Stimulated activated CD8-positive, alpha-beta memory T cell treated with anti-CD3 and anti-CD28 coated beads, Interleukin-7, amount 100 ng/mL, for 48 hours (primary cell): ENCODE results near the gene LRRC61.
"Not testable (repeated sequence)": the region's sequence is repeated elsewhere in the genome, so short reads cannot be mapped to it uniquely, and the experiment has no call there.

ENCODE experiments used
- DNase-seq, 2 donors: peaks; one replicate each; pipeline ENCODE4 v3.0.0-alpha.2; 2020; ENCODE audit warnings: low read depth in 1 of 2; ENCODE audit errors: extremely low read depth in 1 of 2

LRRC61 gene

DNA sequence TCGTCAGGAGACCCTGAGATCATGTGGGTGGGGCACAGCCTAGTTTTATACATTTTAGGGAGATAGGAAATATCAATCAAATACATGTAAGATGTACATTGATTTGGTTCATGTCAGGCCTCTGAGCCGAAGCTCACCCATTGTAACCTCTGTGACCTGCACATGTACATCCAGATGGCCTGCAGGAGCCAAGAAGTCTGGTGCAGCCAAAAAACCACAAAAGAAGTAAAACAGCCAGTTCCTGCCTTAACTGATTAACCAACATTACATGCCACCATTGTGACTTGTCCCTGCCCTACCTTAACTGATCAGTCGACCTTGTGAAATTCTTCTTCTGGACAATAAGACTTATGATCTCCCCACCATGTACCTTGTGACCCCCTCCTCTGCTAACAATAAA, 16.0 kb upstream of the LRRC61 start:
- DNase-seq: no peak

DNA sequence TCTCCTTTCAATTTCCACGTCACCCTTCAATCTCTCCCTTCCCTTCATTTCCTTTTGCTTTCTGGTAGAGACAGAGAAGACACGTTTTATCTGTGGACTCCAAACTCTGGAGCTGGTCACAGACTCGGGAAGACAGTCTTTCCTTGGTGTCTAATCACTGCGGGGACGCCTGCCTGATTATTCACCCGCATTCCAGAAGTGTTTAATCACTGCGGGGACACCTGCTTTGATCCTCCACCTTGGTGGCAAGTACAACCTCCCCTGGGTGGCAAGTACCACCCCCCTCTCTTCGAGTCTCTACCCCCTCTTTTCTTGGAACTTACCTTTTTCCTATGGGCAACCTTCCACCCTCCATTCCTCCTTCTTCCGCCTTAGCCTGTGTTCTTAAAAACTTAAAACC, 15.3 kb upstream of the LRRC61 start:
- no peak for DNase-seq

DNA sequence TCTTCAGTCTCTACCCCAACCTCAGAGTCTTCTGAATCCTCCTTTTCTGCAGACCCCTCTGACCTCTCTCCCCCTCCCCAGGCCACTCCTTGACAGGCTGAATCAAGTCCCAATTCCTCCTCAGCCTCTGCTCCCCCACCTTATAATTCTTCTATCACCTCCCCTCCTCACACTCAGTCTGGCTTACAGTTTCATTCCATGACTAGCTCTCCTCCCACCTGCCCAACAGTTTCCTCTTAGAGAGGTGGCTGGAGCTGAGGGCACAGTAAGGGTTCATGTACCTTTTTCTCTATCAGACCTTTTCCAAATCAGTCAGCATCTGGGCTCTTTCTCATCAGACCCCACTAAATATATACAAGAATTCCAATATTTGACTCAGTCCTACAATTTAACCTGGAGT, 14.6 kb upstream of the LRRC61 start:
- no peak for DNase-seq

DNA sequence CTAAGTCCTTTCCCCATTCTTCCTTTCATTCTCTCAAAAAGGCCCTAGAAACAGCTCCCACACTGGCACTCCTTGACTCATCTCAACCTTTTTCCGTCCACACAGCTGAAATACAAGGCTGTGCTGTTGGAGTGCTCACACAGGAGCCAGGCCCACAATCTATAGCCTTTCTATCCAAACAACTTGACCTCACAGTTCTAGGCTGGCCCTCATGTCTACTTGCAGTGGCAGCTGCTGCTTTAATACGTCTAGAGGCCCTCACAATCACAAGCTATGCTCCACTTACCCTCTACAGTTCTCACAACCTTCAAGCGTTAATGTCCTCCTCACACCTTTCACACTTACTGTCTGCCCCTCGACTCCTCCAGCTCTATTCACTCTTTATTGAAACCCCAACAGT, 12.0 kb upstream of the LRRC61 start:
- DNase-seq: no peak

DNA sequence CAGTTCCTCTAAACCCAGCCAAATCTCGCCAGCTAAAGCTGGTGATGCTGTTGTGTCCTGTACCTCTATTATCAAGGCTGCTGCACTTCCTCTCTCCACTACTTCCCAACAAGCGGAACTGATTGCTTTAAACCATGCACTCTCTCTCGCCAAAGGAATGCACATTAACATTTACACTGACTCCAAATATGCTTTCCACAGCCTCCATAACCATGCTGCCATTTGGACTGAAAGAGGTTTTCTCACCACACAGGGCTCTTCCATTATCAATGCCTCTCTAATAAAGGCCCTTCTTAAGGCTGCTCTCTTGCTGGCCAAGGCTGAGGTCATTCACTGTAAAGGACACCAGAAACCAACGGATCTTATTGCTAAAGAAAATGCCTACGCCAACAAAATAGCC, 11.4 kb upstream of the LRRC61 start:
- no peak for DNase-seq

DNA sequence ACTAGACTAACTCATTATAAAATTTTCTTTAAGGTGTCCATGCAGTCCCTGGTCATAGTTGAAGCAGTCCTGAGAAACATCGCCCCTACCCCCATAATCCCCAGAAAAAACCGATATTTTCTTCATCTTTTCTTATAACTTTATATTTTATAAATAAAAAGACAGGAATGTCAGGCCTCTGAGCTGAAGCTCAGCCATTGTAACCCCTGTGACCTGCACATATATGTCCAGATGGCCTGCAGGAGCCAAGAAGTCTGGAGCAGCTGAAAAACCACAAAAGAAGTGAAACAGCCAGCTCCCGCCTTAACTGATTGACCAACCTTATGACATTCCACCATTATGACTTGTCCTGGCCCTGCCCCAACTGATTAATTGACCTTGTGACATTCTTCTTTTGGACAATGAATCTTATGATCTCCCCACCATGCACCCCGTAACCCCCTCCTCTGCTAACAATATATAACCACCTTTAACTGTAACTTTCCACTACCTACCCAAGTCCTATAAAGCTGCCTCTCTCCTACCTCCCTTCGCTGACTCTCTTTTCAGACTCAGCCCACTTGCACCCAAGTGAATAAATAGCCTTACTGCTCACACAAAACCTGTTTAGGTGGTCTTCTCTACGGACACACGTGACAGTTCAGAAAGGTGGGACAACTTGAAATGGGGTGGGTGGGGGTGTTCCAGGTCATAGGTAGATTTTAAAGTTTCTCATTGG, 10.3 kb upstream of the LRRC61 start:
- DNase-seq: not testable (repeated sequence)

DNA sequence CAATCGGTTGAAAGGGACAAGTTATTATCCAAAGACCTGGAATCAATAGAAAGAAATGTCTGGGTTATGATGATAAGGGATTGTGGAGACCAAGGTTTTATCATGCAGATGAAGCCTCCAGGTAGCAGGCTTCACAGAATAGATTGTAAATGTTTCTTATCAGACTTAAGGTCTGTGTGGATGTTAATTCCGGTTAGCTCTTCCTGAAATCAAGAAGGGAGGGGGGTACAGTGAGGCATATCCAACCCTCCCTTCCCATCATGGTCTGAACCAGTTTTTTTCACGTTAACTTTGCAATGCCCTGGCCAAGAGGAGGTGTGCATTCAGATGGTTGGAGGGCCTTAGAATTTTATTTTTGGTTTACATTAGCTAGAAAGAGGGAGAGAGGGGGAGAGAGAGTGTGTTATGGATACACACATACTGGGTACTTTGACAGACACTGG, 9.8 kb upstream of the LRRC61 start:
- DNase-seq: no peak

DNA sequence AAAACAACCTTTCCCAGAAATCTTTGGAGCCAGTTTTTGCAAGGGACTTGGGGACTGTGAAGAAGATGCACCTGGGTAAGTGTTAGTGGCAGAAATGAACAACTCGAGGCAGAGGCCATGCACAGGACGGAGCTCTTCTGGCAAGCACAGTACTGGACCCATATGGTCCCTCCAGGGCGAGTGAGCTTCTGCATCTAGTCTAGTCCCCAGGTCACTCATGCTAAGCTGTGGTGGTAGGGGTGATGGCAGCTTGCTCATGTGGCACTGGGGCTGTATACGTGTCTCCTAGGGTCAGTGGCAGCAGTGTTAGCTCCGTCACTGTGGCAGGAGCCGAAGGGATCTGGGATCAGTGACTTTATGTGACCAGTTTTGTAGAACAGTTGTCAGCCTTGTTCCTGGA, 9.3 kb upstream of the LRRC61 start:
- DNase-seq: no peak

DNA sequence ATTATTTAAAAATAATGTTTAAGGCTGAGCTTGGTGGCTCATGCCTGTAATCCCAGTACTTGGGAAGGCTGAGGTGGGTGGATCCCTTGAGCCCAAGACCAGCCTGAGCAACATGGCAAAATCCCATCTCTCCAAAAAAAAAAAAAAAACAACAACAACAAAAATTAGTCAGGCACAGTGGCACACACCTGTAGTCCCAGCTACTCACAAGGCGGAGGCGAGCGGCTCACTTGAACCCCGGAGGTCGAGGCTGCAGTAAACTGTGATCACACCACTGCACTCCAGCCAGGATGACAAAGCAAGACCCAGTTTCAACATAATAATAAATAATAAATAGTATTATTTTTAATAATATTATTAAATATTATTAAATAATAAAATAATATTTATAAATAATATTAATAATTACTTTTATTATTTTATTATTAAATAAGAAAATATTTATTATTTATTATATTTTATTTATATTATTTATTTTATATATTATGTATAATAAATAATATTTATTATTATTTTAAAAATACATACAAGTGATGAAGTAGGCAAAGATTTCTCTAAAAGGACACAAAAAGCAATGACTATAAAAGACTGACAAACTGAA, 8.4 kb upstream of the LRRC61 start:
- no peak for DNase-seq

DNA sequence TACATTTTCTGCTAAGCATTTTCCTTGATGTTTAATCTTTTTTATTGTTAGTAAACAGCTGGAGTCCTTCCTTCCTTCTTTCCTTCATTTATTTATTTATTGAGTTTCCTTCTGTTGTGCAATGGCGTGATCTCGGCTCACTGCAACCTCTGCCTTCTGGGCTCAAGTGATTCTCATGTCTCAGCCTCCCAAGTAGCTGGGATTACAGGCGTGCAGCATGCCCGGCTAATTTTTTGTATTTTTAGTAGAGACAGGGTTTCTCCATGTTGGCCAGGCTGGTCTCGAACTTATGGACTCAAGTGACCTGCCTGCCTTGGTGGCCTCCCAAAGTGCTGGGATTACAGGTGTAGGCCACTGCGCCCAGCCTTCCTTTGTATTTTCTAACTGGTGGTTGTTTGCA, 6.2 kb upstream of the LRRC61 start:
- not testable (repeated sequence) for DNase-seq

DNA sequence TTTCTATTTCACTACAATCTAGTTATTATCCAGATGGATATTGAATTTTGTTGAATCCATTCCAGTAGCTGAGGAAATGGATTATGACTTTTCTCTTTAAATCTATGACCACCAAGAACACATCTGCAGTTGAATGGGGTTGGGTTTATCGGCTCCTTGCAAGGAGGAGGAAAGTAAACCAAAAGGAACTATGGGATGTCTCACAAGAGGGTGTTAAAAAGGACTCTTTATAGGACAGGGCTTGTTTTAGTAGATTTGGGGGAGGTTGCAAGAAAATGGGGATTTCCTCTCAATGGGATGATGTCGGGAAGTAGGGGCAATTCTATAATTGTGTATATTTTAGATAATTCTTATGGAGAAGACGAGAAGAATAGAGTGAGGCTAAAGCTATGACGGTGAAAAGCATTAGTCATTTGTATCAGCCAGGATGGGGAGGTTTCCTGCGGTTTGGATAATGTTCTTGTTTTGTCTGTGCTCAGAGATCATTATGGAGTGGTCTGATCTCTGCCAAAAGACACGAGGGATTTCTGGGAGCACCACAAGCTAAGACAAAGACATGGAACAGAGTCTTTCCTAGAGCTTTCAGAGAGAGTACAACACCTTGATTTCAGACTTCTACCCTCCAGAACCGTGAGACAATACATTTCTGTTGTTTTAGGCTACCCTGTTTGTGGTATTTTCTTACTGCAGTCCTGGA, 5.3 kb upstream of the LRRC61 start:
- DNase-seq: no peak

DNA sequence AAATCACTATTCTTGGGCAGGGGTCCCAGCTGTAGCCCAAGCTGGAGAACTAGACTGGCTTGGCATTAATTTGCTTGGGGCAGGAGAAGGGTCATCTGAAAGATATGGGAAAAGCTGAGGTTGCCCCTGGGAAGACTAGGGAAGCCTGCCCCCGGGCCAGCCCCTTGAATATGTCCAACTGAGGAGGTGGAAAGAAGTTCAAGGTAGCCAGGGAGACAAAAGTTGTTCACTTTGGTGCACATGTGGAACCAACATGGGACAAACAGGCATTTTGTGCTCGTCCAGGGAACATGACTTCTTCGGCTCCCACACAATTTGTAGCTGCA, 1.4 kb upstream of the LRRC61 start:
- DNase-seq: no peak

DNA sequence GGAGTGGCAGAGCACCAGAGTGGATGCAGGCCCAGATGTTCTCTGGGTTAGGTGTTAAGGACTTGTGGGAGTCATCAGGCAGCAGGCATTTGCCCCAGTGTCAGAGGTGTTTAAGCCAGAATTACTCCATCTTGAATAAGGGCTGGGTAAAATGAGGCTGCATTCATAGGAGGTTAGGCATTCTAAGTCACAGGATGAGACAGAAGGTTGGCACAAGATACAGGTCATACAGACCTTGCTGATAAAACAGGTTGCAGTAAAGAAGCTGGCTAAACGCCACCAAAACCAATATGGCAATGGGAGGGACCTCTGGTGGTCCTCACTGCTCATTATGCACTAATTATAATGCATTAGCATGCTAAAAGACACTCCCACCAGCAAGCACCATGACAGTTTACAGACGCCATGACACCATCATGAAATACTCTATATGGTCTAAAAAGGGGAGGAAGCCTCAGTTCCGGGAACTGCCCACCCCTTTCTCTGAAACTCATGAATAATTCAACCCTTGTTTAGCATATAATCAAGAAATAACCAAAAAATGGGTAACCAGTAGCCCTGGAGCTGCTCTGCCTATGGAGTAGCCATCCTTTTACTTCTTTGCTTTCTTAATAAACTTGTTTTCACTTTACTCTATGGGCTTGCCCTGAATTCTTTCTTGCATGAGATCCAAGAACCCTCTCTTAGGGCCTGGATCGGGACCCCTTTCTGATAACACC, 882 bp upstream of the LRRC61 start:
- peak in 1 of 2 donors; percentile 61 for DNase-seq

DNA sequence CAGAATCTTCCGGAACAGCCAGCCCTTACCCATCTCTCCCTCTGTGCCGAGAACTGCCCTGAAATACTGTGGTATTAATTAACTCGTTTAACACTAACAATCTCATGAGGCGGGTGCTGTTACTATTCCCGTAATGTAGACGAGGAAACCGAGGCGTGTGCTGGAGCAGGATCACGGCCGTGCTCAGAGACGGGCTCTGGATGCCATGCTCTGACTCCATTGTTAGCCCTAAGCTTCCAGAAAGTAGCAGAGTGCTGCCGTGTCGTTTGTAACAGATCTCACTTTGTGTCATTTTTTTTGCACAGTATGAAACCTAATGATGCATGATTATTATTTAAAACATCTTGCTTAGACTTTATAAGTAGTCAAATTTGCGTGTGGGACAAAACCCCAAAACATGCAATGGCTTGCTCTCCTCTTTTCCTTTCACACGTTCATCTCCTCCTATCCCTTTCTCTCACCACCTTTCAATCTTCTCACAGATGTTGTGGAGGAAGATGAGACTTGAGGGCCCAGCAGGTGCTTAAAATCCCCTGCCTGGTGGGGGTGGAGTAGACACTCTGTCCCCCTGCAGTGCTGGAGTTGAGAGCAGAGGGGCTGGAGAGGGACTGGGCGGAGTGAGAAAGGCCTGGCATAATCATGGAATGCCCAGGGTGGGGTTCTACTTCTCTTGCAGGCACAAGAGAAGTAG, 672 bp downstream of the LRRC61 start:
- no peak for DNase-seq

DNA sequence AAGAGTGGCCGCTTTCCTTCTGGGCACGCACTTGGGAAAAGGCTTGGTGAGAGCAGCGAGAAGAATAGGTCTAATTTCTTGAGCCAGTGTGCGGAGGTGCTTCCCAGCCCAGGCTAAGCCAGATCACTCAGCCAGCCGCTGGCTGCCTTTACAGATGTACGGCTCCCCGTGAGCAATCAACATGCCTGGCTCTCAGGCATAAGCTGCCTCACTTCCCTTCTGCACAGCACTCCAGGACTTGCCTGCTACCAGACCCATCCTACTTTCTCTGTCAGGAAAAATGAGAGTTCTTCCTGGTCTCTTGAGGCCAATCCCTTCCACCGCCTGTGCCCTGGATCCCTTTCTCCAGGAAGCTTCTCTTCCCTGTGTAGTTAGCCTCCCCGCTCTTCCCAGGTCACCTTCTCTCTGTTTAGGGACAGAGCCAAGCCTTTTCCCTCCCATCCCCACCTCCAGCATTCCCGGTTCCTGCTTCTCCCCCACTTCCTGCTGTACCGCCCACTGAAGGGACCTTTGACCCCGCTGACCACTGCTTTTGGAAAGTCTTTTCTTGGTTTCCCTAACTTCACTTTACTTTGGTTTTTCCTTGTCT, 1.3 kb downstream of the LRRC61 start:
- no peak for DNase-seq

DNA sequence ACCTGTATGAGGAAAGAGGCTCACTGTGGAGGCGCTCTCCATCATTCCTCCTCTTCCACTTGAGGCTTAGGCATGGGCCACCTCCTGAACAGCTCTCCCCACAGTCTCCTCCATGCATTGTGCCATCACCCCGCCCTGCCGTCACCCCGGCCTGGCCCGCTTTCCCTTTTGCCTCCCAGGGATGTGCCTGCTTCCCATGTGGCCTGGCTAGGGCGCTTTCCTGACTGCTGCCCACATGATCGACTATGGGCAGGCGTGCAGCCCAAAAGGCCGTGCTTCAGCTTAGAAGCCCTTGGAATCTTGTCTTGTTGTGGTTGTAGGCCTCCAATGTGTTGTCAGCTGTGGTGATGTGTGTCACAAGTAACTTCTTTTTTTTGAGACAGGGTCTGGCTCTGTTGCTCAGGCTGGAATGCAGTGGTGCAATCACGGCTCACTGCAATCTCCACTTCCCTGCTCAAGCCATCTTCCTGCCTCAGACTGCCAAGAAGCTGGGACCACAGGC, 2.0 kb downstream of the LRRC61 start:
- no peak for DNase-seq

DNA sequence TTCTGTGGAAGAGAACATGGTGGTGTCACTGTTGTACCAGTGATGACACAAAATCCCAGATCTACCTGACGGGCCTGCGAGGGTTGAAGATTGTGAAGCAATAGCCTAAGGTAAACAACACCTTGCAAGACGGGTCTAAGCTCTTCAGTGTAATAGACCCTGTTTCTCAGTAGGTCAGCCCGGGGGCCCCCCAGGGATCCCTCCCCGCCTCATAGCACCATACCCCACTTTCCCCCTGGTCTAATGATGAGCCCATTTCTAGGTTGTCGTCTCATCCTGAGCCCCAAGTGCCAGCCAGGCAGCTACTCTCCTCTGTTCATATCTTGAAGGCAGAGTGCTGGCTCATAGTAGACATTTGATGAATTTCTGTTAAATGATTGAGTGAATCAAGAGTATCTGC, 2.7 kb downstream of the LRRC61 start:
- no peak for DNase-seq

DNA sequence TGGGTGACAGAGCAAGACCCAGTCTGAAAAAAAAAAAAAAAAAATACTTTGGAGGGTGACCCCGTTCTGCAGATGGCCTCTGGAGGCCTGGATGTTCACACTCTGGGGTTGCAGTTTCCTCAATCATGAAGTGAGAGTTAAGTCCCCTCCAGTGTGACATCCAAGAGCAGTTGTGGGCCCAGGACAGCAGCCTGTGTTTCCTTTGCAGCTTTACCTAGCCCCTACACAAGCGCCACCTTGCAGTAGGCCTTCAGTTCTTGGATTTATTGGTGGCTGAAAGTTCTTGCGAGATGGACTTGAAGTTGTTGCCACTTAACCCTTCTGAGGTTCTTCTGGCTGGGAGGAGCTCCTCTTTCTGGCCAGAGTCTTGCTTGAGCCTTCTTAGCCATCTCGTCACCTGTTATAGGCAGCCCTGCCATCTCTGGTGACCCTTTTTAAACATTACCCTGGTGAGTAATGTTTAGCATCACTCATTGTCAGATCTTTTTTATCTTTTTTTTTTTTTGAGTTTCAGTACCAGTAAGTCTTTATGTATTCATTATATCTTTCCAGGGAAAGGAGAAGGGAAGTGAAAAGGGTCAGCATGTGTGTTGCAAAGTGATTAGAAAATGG, 3.6 kb downstream of the LRRC61 start:
- DNase-seq: no peak

DNA sequence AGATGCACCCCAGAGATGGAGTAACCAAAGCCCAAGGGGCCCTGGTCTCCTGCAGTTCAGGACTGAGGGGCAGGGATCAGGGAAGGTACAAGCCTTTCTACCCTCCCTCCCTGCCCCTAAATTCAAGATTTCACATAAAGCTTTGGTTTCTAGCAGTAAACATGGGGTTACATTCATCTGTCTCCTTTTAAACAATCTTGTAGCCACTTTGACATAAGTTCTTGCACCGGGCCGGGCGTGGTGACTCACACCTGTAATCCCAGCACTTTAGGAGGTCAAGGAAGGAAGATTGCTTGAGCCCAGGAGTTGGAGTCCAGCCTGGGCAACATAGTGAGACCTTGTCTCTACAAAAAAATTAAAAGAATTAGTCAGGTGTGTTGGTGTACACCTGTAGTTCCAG, 4.2 kb downstream of the LRRC61 start:
- no peak for DNase-seq
